PC-3 (cell line): ENCODE data around the gene HSD17B13. TPM values are rescaled to one million over a fixed set of nuclear protein-coding genes. Genes with fewer than 3 reads are reported as not detected.
A peak's percentile ranks its signal among the peaks of the same experiment; 100 is the strongest.

ENCODE experiments used
- ATAC-seq: fragments of 200-7000 bp; cut with Tn5 transposase; 2 replicates; pipeline ENCODE4 v1.9.1; 2020; ENCODE audit warnings: mild to moderate bottlenecking, moderate library complexity
- BruUV-seq: library from RNA; stranded (reverse); fragments of 400-500 nt; replicated peaks from 2 replicates; lab custom pipeline; 2021; lab: Mats Ljungman, UMichigan
- CTCF ChIA-PET: fragments of 300-600 bp; sonication (Branson Sonifier 250); formaldehyde crosslinking; loops from one replicate; lab custom pipeline; 2022; ENCODE audit warnings: antibody characterized with exemption; lab: Charles Lee
- POLR2A ChIA-PET: fragments of 300-600 bp; sonication (Branson Sonifier 250); formaldehyde crosslinking; loops from one replicate; lab custom pipeline; 2022; ENCODE audit warnings: antibody characterized with exemption; ENCODE audit not compliant: unreplicated experiment; lab: Charles Lee
- DNase-seq: peaks from one replicate; pipeline ENCODE4 v3.0.0-alpha.2; 2015
- H2AFZ ChIP-seq: fragments of 300-600 bp; sonication (generic); 2 replicates; pipeline ENCODE4 v1.6.0; 2016; ENCODE audit warnings: antibody characterized with exemption, low read length
- H3F3A ChIP-seq: fragments of 300-600 bp; sonication (generic); one replicate; pipeline ENCODE4 v1.6.0; 2017; ENCODE audit warnings: antibody characterized with exemption, low read length, control low read depth, mild to moderate bottlenecking; ENCODE audit not compliant: unreplicated experiment
- H3K27ac ChIP-seq: fragments of 300-600 bp; sonication (generic); 2 replicates; pipeline ENCODE4 v1.5.1; 2016; ENCODE audit warnings: mild to moderate bottlenecking, low read length
- H3K27me3 ChIP-seq: fragments of 300-600 bp; sonication (generic); 2 replicates; pipeline ENCODE4 v1.6.1; 2016; ENCODE audit warnings: low read length, mixed read lengths
- H3K36me3 ChIP-seq: fragments of 300-600 bp; sonication (generic); 2 replicates; pipeline ENCODE4 v1.6.1; 2016; ENCODE audit warnings: low read depth, mixed run types, low read length, mixed read lengths
- H3K4me1 ChIP-seq: fragments of 300-600 bp; sonication (generic); 2 replicates; pipeline ENCODE4 v1.5.1; 2016; ENCODE audit warnings: low read length; ENCODE audit not compliant: insufficient read depth
- H3K4me2 ChIP-seq: fragments of 300-600 bp; sonication (generic); 2 replicates; pipeline ENCODE4 v1.6.0; 2016; ENCODE audit warnings: low read length
- H3K4me3 ChIP-seq: fragments of 300-600 bp; sonication (generic); 2 replicates; pipeline ENCODE4 v1.5.1; 2016; ENCODE audit warnings: mild to moderate bottlenecking, low read length, mixed read lengths
- H3K79me2 ChIP-seq: fragments of 300-600 bp; sonication (generic); 2 replicates; pipeline ENCODE4 v1.6.1; 2017; ENCODE audit warnings: low read length, mixed read lengths
- H3K9ac ChIP-seq: fragments of 300-600 bp; sonication (generic); 2 replicates; pipeline ENCODE4 v1.6.0; 2016; ENCODE audit warnings: mild to moderate bottlenecking, low read length
- H3K9me2 ChIP-seq: fragments of 300-600 bp; sonication (generic); replicated peaks from 2 replicates; pipeline ENCODE4 v1.6.1; 2016; ENCODE audit warnings: mixed run types, low read length, mixed read lengths
- H3K9me3 ChIP-seq: fragments of 300-600 bp; sonication (generic); 2 replicates; pipeline ENCODE4 v1.6.1; 2016; ENCODE audit warnings: low read length, mixed read lengths
- H4K20me1 ChIP-seq: fragments of 300-600 bp; sonication (generic); 2 replicates; pipeline ENCODE4 v1.6.1; 2016; ENCODE audit warnings: low read length, mixed read lengths
- CTCF ChIP-seq: fragments of 300-600 bp; sonication (generic); conservative IDR thresholded peaks from 2 replicates; pipeline ENCODE4 v1.5.1; 2017; ENCODE audit warnings: antibody characterized with exemption, low read depth, mild to moderate bottlenecking, low read length
- EZH2 ChIP-seq: fragments of 300-600 bp; sonication (generic); IDR thresholded peaks from one replicate; pipeline ENCODE4 v1.6.1; 2017; ENCODE audit warnings: antibody characterized with exemption, mild to moderate bottlenecking, low read length; ENCODE audit not compliant: unreplicated experiment
- EZH2phosphoT487 ChIP-seq: fragments of 300-600 bp; sonication (generic); IDR thresholded peaks from 2 replicates; pipeline ENCODE4 v1.6.1; 2018; ENCODE audit warnings: mild to moderate bottlenecking, antibody characterized with exemption, low read length, borderline replicate concordance
- intact Hi-C: fragments of 100-400 bp; cut with micrococcal nuclease; formaldehyde crosslinking; loops from 2 replicates; pipeline ENCODE4 v1.9.0; 2023
- total RNA-seq: library from RNA; depleted of rRNA; stranded (reverse); fragments of >200 nt; gene quantifications from 2 replicates; pipeline ENCODE4 v1.2.3, GENCODE V29; 2014

HSD17B13 gene
- total RNA-seq, 1 experiment from 2014 or later: 0.18 TPM

GRCh38 chr4:87366521-87367162, 44.0 kb upstream of the HSD17B13 start:
- H2AFZ ChIP-seq: no peak overlapping the region
- no peak overlapping the region for H3K27ac ChIP-seq
- no peaks in the 10 kb centered on the region for H4K20me1 ChIP-seq
- no peak for ATAC-seq
- TF ChIP-seq EZH2: no peak
- no peak for TF ChIP-seq CTCF
- no peak for TF ChIP-seq EZH2phosphoT487
- no peaks in the 10 kb centered on the region for H3K4me1 ChIP-seq
- H3K27me3 ChIP-seq: no peaks in the 10 kb centered on the region
- no peaks in the 10 kb centered on the region for H3F3A ChIP-seq
- no TSS peak for BruUV-seq
- no peaks in the 10 kb centered on the region for H3K79me2 ChIP-seq
- intact Hi-C loops: no loop called here
- no peak overlapping the region for H3K9ac ChIP-seq
- no peaks in the 10 kb centered on the region for H3K9me2 ChIP-seq
- no peak overlapping the region for H3K4me2 ChIP-seq
- ChIA-PET POLR2A (no interaction called here), CTCF (no interaction called here)
- no peak for DNase-seq
- H3K36me3 ChIP-seq: no peaks in the 10 kb centered on the region
- no peak overlapping the region for H3K4me3 ChIP-seq
- no peaks in the 10 kb centered on the region for H3K9me3 ChIP-seq

- Histone ChIP-seq H3K79me2 (no peaks in the 10 kb centered on the region), H2AFZ (no peak overlapping the region), H3K9me3 (no peaks in the 10 kb centered on the region), H4K20me1 (no peaks in the 10 kb centered on the region), H3K36me3 (no peaks in the 10 kb centered on the region), H3K4me3 (no peak overlapping the region), H3K27me3 (no peaks in the 10 kb centered on the region), H3K9me2 (no peaks in the 10 kb centered on the region), H3K4me1 (no peaks in the 10 kb centered on the region), H3K4me2 (no peak overlapping the region), H3K9ac (no peak overlapping the region), H3F3A (no peaks in the 10 kb centered on the region), H3K27ac (no peak overlapping the region)
- POLR2A ChIA-PET: no interaction called here
- no TSS peak for BruUV-seq
- intact Hi-C loops: no loop called here
- DNase-seq (no peak), ATAC-seq (no peak)
- CTCF ChIA-PET: no interaction called here
- TF ChIP-seq EZH2phosphoT487 (no peak), CTCF (no peak), EZH2 (no peak)
Measured at GRCh38 chr4:87365348-87365747, 42.7 kb upstream of the HSD17B13 start.

- no peaks in the 10 kb centered on the region for H3K9me3 ChIP-seq
- H3K79me2 ChIP-seq: no peaks in the 10 kb centered on the region
- no peaks in the 10 kb centered on the region for H3K9me2 ChIP-seq
- no peak overlapping the region for H3K27ac ChIP-seq
- no peak overlapping the region for H3K4me3 ChIP-seq
- ChIA-PET POLR2A (no interaction called here), CTCF (no interaction called here)
- H3K4me1 ChIP-seq: no peaks in the 10 kb centered on the region
- no peaks in the 10 kb centered on the region for H3K27me3 ChIP-seq
- H2AFZ ChIP-seq: no peak overlapping the region
- TF ChIP-seq EZH2phosphoT487 (no peak), EZH2 (no peak), CTCF (no peak)
- no peak for ATAC-seq
- BruUV-seq: no TSS peak
- no peaks in the 10 kb centered on the region for H3F3A ChIP-seq
- peak; percentile 42 for DNase-seq
- H4K20me1 ChIP-seq: no peaks in the 10 kb centered on the region
- no peaks in the 10 kb centered on the region for H3K36me3 ChIP-seq
- no peak overlapping the region for H3K9ac ChIP-seq
- intact Hi-C loops: no loop called here
- H3K4me2 ChIP-seq: no peak overlapping the region
Measured at GRCh38 chr4:87363552-87363951, 40.9 kb upstream of the HSD17B13 start.
